NCI-H524 (cell line): ENCODE results near the gene ZNF622.
A peak's percentile ranks its signal among the peaks of the same experiment; 100 is the strongest.

Experiments
- DNase-seq, 2 experiments: peaks; one replicate each; lab custom pipeline; 2025; lab: John Stamatoyannopoulos, UW

ZNF622 gene

GRCh38 chr5:16430349-16431089 is 35.1 kb downstream of the ZNF622 start:
- DNase-seq = no peak

- DNase-seq = no peak
These were observed 37.2 kb downstream of the ZNF622 start for GRCh38 chr5:16428359-16428758.

GRCh38 chr5:16427587-16427986 is 38.0 kb downstream of the ZNF622 start:
- no peak for DNase-seq

DNA sequence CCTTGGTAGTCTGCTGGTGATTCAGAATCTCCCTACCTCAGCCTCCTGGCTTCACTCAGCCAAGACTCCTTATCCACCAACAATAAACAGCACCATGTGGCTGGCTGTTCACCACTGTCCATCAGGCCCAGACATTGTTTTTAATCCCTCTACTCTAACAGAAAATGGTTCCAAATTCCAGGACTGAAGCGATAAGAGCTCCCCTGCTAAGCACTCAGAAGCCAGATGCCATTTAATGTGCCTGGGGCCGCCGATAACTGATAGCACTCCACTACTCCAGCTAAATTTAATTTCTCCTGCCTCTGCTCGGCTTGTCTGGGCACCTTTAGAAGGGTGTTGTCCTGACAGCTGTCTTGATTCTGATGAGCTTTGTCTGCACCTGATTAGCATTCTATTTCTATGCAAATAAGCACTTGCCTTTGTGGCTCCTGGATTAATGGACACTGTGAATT is 47.1 kb downstream of the ZNF622 start:
- peak; percentile 96 to 99 for DNase-seq

DNA sequence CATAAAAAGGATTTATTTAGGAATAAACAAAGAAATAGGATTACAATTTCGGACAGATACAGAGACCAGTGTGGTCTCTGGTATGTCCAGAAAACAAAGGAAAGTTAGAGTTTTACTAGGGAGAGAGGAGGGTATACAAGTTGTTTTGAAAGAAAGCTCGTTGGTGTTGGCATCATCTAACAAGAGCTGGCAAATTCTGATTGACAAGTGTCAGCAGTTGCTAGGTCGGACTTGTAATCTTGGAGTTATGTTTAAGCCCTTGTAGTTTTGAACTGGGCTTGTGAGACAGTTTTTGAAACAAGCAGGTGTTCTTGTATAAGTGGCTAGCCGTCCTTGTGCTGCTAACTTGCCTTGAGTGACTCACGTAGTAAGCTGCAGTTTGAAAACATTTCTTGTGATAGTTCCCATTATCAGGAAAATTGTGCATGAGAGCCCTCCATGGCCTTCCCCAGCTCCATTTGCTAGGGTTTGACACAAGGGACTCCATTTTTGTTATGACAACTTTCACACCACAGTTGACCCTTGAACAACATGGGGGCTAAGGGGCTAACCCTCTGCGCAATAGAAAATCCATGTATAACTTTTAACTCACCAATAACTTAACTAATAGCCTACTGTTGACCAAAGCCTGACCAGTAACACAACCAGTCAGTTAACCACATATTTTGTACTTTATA is 48.1 kb downstream of the ZNF622 start:
- DNase-seq = peak in 1 of 2 experiments; percentile 19

GRCh38 chr5:16414861-16415260 is 50.7 kb downstream of the ZNF622 start:
- no peak for DNase-seq

GRCh38 chr5:16413166-16413860 is 52.3 kb downstream of the ZNF622 start:
- no peak for DNase-seq

DNA sequence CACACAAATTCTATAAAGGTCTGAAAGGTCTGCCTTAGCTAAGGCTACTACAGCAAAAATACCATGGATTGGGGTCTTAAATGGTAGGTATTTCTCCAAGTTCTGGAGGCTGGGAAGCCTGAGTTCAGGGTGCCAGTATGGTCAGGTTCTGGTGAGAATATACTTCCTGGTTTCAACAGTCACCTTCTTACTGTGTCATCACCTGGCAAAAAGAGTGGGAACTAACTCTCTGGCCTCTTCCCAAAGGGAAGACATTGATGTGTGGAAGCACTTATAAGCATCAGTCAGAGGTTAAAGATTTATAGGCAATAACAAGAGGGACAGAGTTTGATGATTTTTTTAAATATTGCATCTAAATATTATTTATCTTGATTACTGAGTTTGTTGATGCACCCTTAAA is 53.0 kb downstream of the ZNF622 start:
- DNase-seq = no peak

DNA sequence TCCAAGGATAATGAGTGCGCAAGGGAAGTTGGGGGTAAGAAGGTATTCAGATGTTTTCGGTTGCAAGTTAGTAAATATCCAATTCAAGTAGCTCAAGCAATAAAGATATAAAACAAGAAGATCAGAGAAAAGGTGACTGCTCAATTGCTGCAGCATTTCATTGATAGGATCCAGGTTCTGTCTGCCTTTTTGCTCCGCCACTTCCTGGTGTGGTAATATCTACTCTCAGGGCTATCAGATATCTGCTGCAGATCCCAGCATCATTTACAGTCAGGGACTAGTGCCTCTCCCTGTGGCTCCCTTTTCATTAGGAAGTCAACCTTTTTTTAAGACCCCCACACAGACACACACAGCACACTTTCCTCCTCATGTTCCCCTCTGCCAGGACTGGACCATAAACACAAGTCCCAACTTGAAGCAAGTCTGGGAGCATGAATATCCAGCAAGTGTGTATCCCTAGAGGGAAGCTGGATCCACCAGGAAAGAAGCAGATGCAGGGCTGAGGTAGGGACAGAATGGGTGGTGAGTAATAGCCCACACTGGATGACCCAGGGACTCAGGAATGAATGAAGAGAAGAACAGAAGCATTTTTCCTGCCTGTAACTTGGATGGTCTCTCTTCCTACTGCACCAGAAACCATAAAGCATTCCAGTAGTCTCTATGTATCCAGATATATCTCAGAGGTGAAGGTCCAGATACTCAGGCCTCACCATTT is 53.7 kb downstream of the ZNF622 start:
- no peak for DNase-seq

DNA sequence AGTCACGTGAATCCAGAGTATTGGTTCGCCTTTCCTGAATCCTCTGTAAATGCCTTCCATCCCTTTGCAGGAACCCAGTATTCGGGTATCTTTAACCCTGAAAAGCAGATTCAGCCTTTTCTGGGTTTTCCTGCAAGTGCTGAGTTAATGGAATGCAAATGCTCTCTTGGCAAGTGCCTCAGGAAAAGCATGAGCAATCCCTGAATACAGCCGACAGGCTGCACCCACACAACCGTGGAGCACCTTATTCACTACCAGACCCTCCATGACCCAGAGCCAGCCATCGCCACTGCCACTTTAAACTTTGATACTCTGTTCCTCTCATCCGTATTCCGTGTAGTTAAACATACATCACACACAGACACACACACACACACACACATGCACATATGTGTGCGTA is 54.4 kb downstream of the ZNF622 start:
- DNase-seq = no peak

GRCh38 chr5:16410338-16410737 is 55.3 kb downstream of the ZNF622 start:
- no peak for DNase-seq

DNA sequence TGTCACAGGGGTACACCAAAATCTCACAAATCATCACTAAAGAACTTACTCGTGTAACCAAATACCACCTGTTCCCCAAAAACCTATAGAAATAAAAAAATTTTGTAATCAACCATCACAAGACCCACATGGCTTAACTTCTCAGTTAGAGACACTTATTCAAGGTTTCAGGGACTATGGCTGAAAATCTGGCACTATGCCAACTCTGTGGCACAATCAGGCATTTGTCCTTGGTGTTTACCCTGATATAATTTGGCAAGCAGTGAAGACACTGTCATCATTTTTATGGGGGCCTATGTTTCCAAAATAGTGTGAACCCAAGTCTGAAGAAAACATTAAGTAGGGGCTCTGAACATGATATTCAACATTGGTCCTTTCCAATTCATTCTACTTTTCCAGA is 59.0 kb downstream of the ZNF622 start:
- DNase-seq = no peak

- DNase-seq = no peak
These were observed 59.6 kb downstream of the ZNF622 start for GRCh38 chr5:16406023-16406422.
